ENCODE measurements around the gene UBE2F.
"Not testable (repeated sequence)": the region's sequence is repeated elsewhere in the genome, so short reads cannot be mapped to it uniquely, and the experiment has no call there.

The UBE2F gene

GRCh38 chr2:238057696-238058575 is 91.1 kb downstream of the UBE2F start:
- DNase-seq, result not testable (repeated sequence)

- no peak for DNase-seq
Observed at GRCh38 chr2:238059505-238059904, 92.7 kb downstream of the UBE2F start.

GRCh38 chr2:238060096-238060541 is 93.3 kb downstream of the UBE2F start:
- DNase-seq, result no peak

- DNase-seq, result peak; percentile 96
Observed at GRCh38 chr2:238060542-238061314, 93.9 kb downstream of the UBE2F start, which contains the start of gene SCLY. TSS of gene SCLY (plus strand) at chr2:238061001. CDS start at chr2:238061055, 54 bp downstream.

- DNase-seq, result peak; percentile 51
Observed at GRCh38 chr2:238061315-238062202, 94.7 kb downstream of the UBE2F start.

- DNase-seq, result no peak
Observed at GRCh38 chr2:238063414-238064189, 96.8 kb downstream of the UBE2F start.

GRCh38 chr2:238064376-238064775 is 97.6 kb downstream of the UBE2F start:
- no peak for DNase-seq

- no peak for DNase-seq
Observed at GRCh38 chr2:238065071-238065846, 98.4 kb downstream of the UBE2F start.

GRCh38 chr2:238066218-238066617 is 99.4 kb downstream of the UBE2F start:
- no peak for DNase-seq

GRCh38 chr2:238066718-238067117 is 99.9 kb downstream of the UBE2F start:
- peak; percentile 31 for DNase-seq

GRCh38 chr2:238067939-238068338 is 101.1 kb downstream of the UBE2F start:
- no peak for DNase-seq

GRCh38 chr2:238069021-238069709 is 102.4 kb downstream of the UBE2F start:
- no peak for DNase-seq

- no peak for DNase-seq
Observed at GRCh38 chr2:238069877-238070276, 103.1 kb downstream of the UBE2F start.

GRCh38 chr2:238075397-238075796 is 108.6 kb downstream of the UBE2F start:
- no peak for DNase-seq

- DNase-seq, result no peak
Observed at GRCh38 chr2:238077292-238077691, 110.5 kb downstream of the UBE2F start.

GRCh38 chr2:238079874-238080327 is 113.1 kb downstream of the UBE2F start:
- no peak for DNase-seq

- DNase-seq, result no peak
Observed at GRCh38 chr2:238080518-238080917, 113.7 kb downstream of the UBE2F start.

GRCh38 chr2:238081150-238081549 is 114.3 kb downstream of the UBE2F start:
- no peak for DNase-seq

GRCh38 chr2:238081561-238081960 is 114.7 kb downstream of the UBE2F start:
- no peak for DNase-seq

- no peak for DNase-seq
Observed at GRCh38 chr2:238082151-238082550, 115.3 kb downstream of the UBE2F start.

Data from stimulated activated CD8-positive, alpha-beta memory T cell treated with anti-CD3 and anti-CD28 coated beads, Interleukin-4, amount 100 ng/mL, for 48 hours (primary cell).